Right atrium auricular region (tissue), 2 donors: ENCODE results near the gene IGF2. TPM values are rescaled to one million over a fixed set of nuclear protein-coding genes. Genes with fewer than 3 reads are reported as not detected.
"Not testable (repeated sequence)": the region's sequence is repeated elsewhere in the genome, so short reads cannot be mapped to it uniquely, and the experiment has no call there.

Source experiments
- DNase-seq: peaks from one replicate; pipeline ENCODE4 v3.0.0-alpha.2; 2019; ENCODE audit warnings: low spot score
- H3K27ac ChIP-seq, 2 donors: fragments of 200-600 bp; sonication (generic); 1 replicate in 1 of 2; 2 replicates in 1 of 2; pipeline ENCODE4 v1.5.1; 2016 to 2019
- H3K27me3 ChIP-seq, 2 donors: fragments of 200-600 bp; sonication (generic); one replicate each; pipeline versions ENCODE4 v1.5.1 to v1.6.0; 2017 to 2019
- H3K36me3 ChIP-seq: fragments of 200-600 bp; sonication (generic); one replicate; pipeline ENCODE4 v1.5.1; 2016
- H3K4me1 ChIP-seq, 2 donors: fragments of 200-600 bp; sonication (generic); one replicate each; pipeline versions ENCODE4 v1.5.1 to v1.6.0; 2017 to 2019
- H3K4me3 ChIP-seq, 2 donors: fragments of 200-600 bp; sonication (generic); 1 replicate in 1 of 2; 2 replicates in 1 of 2; pipeline ENCODE4 v1.5.1; 2017 to 2019; ENCODE audit warnings: mild to moderate bottlenecking in 1 of 2, moderate library complexity in 1 of 2
- H3K9me3 ChIP-seq, 2 donors: fragments of 200-600 bp; sonication (generic); one replicate each; pipeline ENCODE4 v1.5.1; 2019
- total RNA-seq, 2 donors: library from RNA; depleted of rRNA; stranded (reverse); fragments of >200 nt; gene quantifications; one replicate each; pipeline ENCODE4 v1.1.0, GENCODE V29; 2016
- TF ChIP-seq, protein P1 (sequence below), 2 donors: fragments of 200-600 bp; sonication (generic); IDR thresholded peaks; one replicate each; pipeline ENCODE4 v1.5.1; 2019; ENCODE audit warnings: antibody characterized with exemption in 2 of 2

The IGF2 gene
- total RNA-seq, 2 donors from 2014 or later, result 43.2 to 61.9 TPM

DNA sequence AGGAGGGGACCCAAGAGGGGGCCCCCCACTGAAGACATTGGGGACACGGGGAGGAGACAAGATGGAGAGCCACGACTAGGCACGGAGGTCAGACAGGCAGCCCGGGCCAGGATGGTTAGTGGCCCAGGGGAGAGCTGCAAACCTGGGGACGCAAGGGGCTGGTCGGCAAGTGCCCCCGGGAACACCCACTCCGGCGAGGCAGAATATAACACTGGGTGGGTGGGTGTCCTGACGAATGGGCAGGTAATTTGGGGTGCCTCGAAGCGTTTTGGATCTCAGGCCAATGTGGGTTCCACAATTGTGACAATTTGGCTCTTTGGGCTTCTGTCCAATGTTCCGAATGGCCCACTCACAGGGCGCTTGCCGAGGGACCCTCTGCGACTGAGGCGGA, 9.9 kb downstream of the IGF2 start:
- DNase-seq, result no peak
- Histone ChIP-seq H3K36me3 (no peaks in the 10 kb centered on the region), H3K27ac (no peak overlapping the region), H3K9me3 (no peaks in the 10 kb centered on the region), H3K27me3 (no peaks in the 10 kb centered on the region), H3K4me3 (no peak overlapping the region), H3K4me1 (no peaks in the 10 kb centered on the region)
- TF ChIP-seq, protein P1, sequence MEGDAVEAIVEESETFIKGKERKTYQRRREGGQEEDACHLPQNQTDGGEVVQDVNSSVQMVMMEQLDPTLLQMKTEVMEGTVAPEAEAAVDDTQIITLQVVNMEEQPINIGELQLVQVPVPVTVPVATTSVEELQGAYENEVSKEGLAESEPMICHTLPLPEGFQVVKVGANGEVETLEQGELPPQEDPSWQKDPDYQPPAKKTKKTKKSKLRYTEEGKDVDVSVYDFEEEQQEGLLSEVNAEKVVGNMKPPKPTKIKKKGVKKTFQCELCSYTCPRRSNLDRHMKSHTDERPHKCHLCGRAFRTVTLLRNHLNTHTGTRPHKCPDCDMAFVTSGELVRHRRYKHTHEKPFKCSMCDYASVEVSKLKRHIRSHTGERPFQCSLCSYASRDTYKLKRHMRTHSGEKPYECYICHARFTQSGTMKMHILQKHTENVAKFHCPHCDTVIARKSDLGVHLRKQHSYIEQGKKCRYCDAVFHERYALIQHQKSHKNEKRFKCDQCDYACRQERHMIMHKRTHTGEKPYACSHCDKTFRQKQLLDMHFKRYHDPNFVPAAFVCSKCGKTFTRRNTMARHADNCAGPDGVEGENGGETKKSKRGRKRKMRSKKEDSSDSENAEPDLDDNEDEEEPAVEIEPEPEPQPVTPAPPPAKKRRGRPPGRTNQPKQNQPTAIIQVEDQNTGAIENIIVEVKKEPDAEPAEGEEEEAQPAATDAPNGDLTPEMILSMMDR (IDR thresholded peaks at IDR 0.05), result no peak

- no peak for DNase-seq
- no peaks in the 10 kb centered on the region for H3K36me3 ChIP-seq
- H3K9me3 ChIP-seq, result no peaks in the 10 kb centered on the region
- no peaks in the 10 kb centered on the region for H3K27me3 ChIP-seq
- no peak overlapping the region for H3K4me3 ChIP-seq
- TF ChIP-seq, protein P1 (IDR thresholded peaks at IDR 0.05), result no peak
- H3K27ac ChIP-seq, result no peak overlapping the region
- no peaks in the 10 kb centered on the region for H3K4me1 ChIP-seq
These were observed 10.5 kb downstream of the IGF2 start for GRCh38 chr11:2128511-2129307.

DNA sequence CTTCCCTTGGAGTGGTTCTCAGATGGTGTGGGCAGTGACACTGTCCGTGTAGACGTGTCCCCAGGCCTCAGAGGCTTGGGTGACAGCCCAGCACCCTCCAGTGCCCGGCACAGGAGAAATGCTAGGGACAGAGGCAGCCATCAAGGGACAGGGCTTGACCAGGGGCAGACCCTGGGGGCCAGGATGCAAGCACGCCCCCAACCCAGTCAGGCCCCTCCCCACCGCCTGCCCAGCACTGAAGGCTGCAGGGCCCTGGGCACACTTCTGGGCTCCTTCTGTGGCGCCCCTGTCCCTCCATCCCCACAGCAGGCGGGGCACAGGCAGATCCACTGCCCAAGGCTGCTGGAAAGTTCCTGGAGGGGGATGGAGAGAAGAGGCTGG, 11.1 kb downstream of the IGF2 start:
- Histone ChIP-seq H3K27me3 (no peaks in the 10 kb centered on the region), H3K4me1 (no peaks in the 10 kb centered on the region), H3K27ac (no peak overlapping the region), H3K36me3 (no peaks in the 10 kb centered on the region), H3K4me3 (no peak overlapping the region), H3K9me3 (no peaks in the 10 kb centered on the region)
- TF ChIP-seq, protein P1 (IDR thresholded peaks at IDR 0.05), result no peak
- no peak for DNase-seq

DNA sequence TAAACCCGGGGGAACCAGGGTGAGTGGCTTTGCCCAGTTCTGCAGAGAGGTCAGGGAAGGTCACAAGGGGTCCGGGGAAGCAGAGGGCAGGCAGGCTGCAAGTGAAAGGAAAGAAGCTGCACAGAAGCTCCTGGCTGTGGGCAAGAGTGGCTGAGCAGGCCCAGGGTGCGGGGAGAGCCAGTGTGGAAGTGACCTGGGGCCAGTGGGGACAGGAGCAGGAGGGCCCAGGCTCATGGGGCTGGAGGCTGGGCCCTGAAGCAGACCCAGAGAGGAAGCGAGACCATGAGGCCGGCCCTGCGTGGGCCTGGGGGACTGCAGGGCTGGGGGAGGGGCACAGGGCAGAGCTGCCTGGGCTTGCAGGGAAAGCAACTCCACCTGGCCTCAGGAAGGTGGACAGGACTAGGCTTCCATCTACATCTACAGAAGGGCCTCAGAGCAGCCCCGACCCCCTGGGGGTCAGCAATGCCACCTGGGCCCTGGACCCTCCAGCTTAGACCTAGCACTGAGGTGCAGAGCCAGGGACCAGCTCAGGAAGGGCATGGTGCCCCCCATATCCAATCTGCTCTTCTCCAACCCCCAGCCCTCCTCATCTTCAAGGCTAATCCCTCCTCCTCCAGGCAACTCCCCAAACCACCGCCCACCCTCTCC, 11.6 kb downstream of the IGF2 start:
- no peak for DNase-seq
- no peaks in the 10 kb centered on the region for H3K27me3 ChIP-seq
- no peaks in the 10 kb centered on the region for H3K4me1 ChIP-seq
- no peaks in the 10 kb centered on the region for H3K9me3 ChIP-seq
- H3K4me3 ChIP-seq, result no peak overlapping the region
- no peaks in the 10 kb centered on the region for H3K36me3 ChIP-seq
- H3K27ac ChIP-seq, result no peak overlapping the region
- TF ChIP-seq, protein P1 (IDR thresholded peaks at IDR 0.05), result no peak

DNA sequence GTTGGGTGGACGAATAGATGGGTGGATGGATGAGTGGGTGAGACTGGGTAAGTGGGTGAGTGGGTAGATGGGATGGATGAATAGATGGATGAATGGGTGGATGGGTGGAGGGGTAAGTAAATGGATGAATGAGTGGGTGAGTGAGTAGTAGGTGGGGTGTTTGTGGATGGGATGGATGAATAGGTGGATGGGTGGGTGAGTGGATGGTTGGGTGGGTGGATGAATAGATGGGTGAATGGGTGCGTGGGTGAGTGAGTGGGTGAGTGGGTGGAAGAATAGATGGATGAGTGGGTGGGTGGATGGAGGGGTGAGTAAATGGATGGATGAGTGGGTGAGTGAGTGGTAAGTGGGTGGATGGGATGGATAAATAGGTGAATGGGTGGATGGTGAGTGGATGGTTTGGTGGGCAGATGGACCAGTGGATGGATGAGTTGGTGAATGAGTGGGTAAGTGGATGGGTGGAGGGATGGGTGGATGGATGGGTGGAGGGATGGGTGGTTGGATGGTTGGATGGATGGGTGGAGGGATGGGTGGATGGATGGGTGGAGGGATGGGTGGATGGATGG, 12.6 kb downstream of the IGF2 start:
- no peaks in the 10 kb centered on the region for H3K4me1 ChIP-seq
- no peak overlapping the region for H3K4me3 ChIP-seq
- no peak for DNase-seq
- no peaks in the 10 kb centered on the region for H3K9me3 ChIP-seq
- H3K36me3 ChIP-seq, result no peaks in the 10 kb centered on the region
- TF ChIP-seq, protein P1 (IDR thresholded peaks at IDR 0.05), result no peak
- no peaks in the 10 kb centered on the region for H3K27me3 ChIP-seq
- no peak overlapping the region for H3K27ac ChIP-seq

DNA sequence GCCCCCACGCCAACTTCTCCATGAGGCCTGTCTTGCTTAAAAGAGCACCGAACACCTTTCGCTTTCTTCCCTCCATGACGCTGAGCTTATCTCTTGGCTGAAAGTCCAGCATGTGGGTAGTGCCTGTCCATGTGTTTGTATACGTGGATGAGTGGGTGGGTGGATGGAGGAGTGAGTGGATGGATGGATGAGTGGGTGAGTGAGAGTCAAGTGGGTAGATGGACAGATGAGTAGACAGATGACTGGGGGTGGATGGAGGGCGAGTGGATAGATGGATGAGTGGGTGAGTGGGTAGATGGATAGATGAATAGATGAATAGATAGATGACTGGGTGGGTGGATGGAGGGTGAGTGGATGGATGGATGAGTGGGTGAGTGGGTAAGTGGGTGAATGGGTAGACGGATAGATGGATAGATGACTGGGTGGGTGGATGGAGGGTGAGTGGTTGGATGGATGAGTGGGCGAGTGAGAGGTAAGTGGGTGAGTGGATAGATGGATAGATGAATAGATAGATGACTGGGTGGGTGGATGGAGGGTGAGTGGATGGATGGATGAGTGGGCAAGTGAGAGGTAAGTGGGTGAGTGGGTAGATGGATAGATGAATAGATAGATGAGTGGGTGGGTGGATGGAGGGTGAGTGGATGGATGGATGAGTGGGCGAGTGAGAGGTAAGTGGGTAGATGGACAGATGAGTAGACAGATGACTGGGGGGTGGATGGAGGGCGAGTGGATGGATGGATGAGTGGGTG, 14.3 kb downstream of the IGF2 start:
- not testable (repeated sequence) for H3K4me1 ChIP-seq, H3K27me3 ChIP-seq, H3K27ac ChIP-seq, H3K9me3 ChIP-seq, H3K36me3 ChIP-seq, H3K4me3 ChIP-seq, DNase-seq
